HUES6 (cell line): Measurements from ENCODE around the gene WWC2.

Experiments used
- H3K27ac ChIP-seq: 2 replicates; pipeline ENCODE4 v1.7.0; 2013; ENCODE audit warnings: low read depth, mild to moderate bottlenecking, low read length, inconsistent platforms
- H3K27me3 ChIP-seq: 2 replicates; pipeline ENCODE4 v1.6.1; 2013; ENCODE audit warnings: low read length; ENCODE audit not compliant: control insufficient read depth, insufficient read depth
- H3K36me3 ChIP-seq: 2 replicates; pipeline ENCODE4 v1.6.1; 2013; ENCODE audit warnings: low read length; ENCODE audit not compliant: control insufficient read depth, insufficient read depth
- H3K4me1 ChIP-seq: 2 replicates; pipeline ENCODE4 v1.6.1; 2013; ENCODE audit warnings: low read length; ENCODE audit not compliant: control insufficient read depth, insufficient read depth
- H3K4me3 ChIP-seq: 2 replicates; pipeline ENCODE4 v1.5.1; 2013; ENCODE audit warnings: low read depth, low read length
- H3K9ac ChIP-seq: one replicate; pipeline ENCODE4 v1.6.1; 2013; ENCODE audit warnings: mild to moderate bottlenecking, low read length
- H3K9me3 ChIP-seq: 2 replicates; pipeline ENCODE4 v1.6.1; 2013; ENCODE audit warnings: low read depth, low read length; ENCODE audit not compliant: control insufficient read depth, insufficient read depth

Gene WWC2

GRCh38 chr4:183344523-183345255, 245.6 kb downstream of the WWC2 start:
- Histone ChIP-seq H3K9me3 (no peaks in the 10 kb centered on the region), H3K36me3 (no peaks in the 10 kb centered on the region), H3K27ac (no peak overlapping the region), H3K27me3 (no peaks in the 10 kb centered on the region), H3K4me1 (no peaks in the 10 kb centered on the region), H3K4me3 (no peak overlapping the region), H3K9ac (no peak overlapping the region)

DNA sequence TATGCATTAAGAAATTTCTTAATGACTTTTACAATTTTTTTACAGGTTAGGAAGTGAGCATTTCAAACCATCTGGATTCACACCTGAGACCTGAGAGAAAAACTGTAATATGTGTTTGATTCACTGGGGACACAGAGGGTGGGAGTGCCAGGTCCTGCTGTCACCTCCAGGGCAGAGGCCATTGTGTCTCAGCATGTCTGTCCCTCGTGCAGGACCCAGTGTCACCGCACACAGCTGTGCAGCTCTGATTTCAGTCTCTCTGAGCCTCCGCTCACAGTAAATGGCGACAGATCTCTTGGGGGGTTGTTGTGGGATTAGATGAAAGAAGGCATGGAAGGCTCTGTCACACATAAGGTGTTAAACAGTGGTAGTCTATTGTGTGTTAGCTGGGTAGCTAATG, 246.2 kb downstream of the WWC2 start:
- no peaks in the 10 kb centered on the region for H3K27me3 ChIP-seq
- H3K4me1 ChIP-seq, result no peaks in the 10 kb centered on the region
- H3K36me3 ChIP-seq, result no peaks in the 10 kb centered on the region
- no peaks in the 10 kb centered on the region for H3K9me3 ChIP-seq
- H3K27ac ChIP-seq, result no peak overlapping the region
- no peak overlapping the region for H3K4me3 ChIP-seq
- H3K9ac ChIP-seq, result no peak overlapping the region

DNA sequence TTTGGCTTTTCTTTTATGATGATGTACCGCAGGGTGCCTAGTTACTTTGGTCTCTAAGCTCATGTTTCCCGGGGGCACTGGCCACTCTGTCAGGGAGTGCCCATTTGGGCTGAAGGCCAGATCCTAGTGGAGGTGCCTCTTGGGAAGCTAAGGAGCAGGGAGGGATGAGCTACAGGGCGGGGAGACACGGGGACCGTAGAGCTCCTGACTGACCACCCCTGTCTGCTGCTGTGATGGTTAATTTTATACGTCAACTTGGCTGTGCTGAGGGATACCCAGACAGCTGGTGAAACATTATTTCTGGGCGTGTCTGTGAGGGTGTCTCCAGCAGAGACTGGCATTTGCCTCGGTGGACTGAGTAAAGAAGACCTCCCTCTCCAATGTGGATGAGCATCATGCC, 248.1 kb downstream of the WWC2 start:
- Histone ChIP-seq H3K27me3 (no peaks in the 10 kb centered on the region), H3K4me3 (no peak overlapping the region), H3K27ac (no peak overlapping the region), H3K9ac (no peak overlapping the region), H3K4me1 (no peaks in the 10 kb centered on the region), H3K9me3 (no peaks in the 10 kb centered on the region), H3K36me3 (no peaks in the 10 kb centered on the region)

DNA sequence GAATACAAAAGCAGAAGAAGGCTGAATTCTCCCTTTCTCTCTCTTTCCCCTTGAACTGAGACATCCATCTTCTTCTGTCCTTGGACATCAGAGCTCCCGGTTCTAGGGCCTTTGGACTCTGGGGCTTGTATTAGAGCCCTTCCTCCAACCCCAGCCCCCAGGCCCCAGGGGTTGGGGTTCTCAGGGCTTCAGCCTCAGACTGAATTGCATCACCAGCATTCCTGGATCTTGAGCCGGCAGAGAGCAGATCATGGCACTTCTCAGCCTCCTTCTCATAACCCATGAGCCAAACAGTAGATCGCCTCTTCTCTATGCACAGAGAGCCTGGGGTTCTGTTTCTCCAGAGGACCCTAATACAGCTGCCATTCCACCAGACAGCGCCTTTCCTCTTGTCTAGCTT, 248.5 kb downstream of the WWC2 start:
- Histone ChIP-seq H3K4me3 (no peak overlapping the region), H3K27me3 (no peaks in the 10 kb centered on the region), H3K9me3 (no peaks in the 10 kb centered on the region), H3K27ac (no peak overlapping the region), H3K36me3 (no peaks in the 10 kb centered on the region), H3K4me1 (no peaks in the 10 kb centered on the region), H3K9ac (no peak overlapping the region)

GRCh38 chr4:183348136-183348535, 249.1 kb downstream of the WWC2 start:
- Histone ChIP-seq H3K9me3 (no peaks in the 10 kb centered on the region), H3K27ac (no peak overlapping the region), H3K4me3 (no peak overlapping the region), H3K27me3 (no peaks in the 10 kb centered on the region), H3K9ac (no peak overlapping the region), H3K36me3 (no peaks in the 10 kb centered on the region), H3K4me1 (no peaks in the 10 kb centered on the region)

DNA sequence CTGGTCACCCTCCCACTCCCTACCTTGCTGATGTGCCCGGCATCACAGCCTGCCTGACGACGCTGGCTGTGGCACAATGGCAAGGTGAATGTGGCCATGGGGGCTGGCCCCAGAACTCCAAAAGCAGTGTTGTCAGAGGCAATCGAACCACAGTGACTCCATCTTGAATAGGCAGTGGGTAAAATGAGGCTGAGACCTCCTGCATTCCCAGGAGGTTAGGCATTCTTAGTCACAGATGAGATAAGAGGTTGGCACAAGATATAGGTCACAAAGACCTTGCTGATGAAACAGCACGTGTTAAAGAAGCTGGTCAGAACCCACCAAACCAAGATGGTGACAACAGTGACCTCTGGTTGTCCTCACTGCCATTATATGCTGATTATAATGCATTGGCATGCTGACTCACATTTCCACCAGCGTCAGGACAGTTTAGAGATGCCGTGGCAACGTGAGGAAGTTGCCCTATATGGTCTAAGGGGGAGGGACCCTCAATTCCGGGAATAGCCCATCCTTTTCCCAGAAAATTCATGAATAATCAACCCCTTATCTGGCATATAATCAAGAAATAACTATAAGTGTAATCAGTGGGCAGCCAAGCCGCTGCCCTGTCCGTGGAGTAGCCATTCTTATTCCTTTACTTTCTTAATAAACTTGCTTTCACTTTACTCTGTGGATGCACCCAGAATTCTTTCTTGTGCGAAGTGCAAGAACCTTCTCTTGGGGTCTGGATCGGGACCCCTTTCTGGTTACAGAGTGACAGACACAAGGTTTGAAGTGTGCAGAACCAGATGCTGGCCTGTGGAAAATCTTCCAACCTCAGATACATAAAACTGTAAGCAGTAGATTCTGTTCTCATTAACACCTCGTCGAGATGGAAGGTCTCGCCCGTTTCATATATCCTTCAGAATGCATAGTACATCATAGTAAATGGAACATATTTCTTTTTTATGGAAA, 249.9 kb downstream of the WWC2 start:
- H3K27ac ChIP-seq, result no peak overlapping the region
- H3K4me1 ChIP-seq, result no peaks in the 10 kb centered on the region
- H3K4me3 ChIP-seq, result no peak overlapping the region
- H3K27me3 ChIP-seq, result no peaks in the 10 kb centered on the region
- no peaks in the 10 kb centered on the region for H3K36me3 ChIP-seq
- H3K9me3 ChIP-seq, result no peaks in the 10 kb centered on the region
- no peak overlapping the region for H3K9ac ChIP-seq

DNA sequence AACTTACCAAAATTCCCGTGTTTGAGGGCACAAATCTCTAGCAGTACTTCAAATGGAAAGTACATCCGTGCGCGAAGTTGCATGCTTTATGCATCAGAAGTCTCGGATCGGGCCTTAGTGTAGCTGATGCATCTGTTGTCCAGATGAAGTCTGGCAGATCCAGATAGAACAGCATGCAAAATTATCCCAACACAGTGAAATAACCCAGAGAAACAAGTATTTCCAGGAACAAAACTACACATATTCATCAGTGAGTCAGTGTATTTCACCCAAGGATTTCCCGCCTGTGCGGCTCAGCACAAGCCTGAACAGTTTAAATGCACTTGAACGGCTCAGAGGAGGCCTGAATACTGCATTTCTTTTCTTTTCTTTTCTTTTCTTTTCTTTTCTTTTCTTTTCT, 250.6 kb downstream of the WWC2 start:
- no peak overlapping the region for H3K9ac ChIP-seq
- H3K9me3 ChIP-seq, result no peaks in the 10 kb centered on the region
- no peak overlapping the region for H3K4me3 ChIP-seq
- no peak overlapping the region for H3K27ac ChIP-seq
- H3K36me3 ChIP-seq, result no peaks in the 10 kb centered on the region
- H3K27me3 ChIP-seq, result no peaks in the 10 kb centered on the region
- no peaks in the 10 kb centered on the region for H3K4me1 ChIP-seq

DNA sequence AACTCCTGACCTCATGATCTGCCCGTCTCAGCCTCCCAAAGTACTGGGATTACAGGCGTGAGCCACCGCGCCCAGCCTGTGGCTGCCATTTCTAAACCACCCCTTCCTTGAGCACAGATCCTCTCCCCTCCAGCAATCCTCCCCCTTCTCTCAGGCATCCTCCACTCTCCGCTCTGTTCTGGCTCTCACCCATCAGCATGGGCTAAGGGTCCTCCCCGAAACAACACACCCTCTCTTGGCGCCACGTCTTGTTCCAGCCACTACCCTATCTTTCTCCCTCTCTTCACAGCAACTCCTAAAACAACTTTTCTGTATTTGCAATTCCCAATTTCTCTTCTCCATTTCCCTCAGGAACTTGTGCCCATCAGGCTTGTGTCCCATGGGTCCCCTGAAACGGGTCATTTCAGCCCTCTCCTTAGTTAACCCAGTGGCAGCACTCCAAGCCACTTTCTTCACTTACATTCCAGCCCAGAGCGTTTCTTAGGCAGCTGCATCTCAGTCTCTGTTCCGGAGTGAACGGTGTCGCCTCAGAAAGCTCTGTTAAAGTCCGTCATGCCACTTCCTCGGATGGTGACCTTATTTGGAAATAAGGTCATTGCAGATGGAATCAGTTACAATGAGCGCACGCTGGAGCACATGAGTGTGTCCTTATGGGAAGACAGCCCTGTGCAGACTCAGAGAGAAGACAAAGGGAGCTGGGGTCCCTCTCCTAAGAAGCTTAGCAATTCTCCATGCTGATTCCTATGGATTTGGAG, 251.4 kb downstream of the WWC2 start:
- Histone ChIP-seq H3K4me3 (no peak overlapping the region), H3K36me3 (no peaks in the 10 kb centered on the region), H3K27me3 (no peaks in the 10 kb centered on the region)

GRCh38 chr4:183352546-183352945, 253.5 kb downstream of the WWC2 start:
- Histone ChIP-seq H3K4me1 (no peaks in the 10 kb centered on the region), H3K36me3 (no peaks in the 10 kb centered on the region), H3K27ac (no peak overlapping the region), H3K27me3 (no peaks in the 10 kb centered on the region), H3K9ac (no peak overlapping the region), H3K9me3 (no peaks in the 10 kb centered on the region), H3K4me3 (no peak overlapping the region)

More for the DNA sequence above, 251.4 kb downstream of the WWC2 start:
- no peaks in the 10 kb centered on the region for H3K4me1 ChIP-seq
- H3K27ac ChIP-seq, result no peak overlapping the region
- H3K9me3 ChIP-seq, result no peaks in the 10 kb centered on the region
- no peak overlapping the region for H3K9ac ChIP-seq

DNA sequence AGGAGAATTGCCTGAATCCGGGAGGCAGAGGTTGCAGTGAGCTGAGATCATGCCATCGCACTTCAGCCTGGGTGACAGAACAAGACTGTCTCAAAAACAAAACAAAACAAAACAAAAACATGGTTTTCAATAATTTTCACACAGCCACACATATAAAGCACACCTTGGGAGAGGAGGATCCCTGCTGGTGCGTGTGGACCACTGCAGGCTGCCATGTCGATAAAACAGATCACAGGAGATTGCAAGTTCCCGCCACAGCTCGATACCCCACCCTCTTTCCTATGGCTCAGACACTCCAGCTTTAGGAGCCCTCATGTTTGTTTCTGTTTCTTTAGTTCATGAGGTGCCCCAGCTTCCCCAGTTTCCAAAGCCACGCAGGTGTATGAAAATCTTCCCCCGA, 254.5 kb downstream of the WWC2 start:
- no peak overlapping the region for H3K9ac ChIP-seq
- H3K27ac ChIP-seq, result no peak overlapping the region
- H3K9me3 ChIP-seq, result no peaks in the 10 kb centered on the region
- no peaks in the 10 kb centered on the region for H3K36me3 ChIP-seq
- no peaks in the 10 kb centered on the region for H3K27me3 ChIP-seq
- H3K4me1 ChIP-seq, result no peaks in the 10 kb centered on the region
- H3K4me3 ChIP-seq, result no peak overlapping the region

DNA sequence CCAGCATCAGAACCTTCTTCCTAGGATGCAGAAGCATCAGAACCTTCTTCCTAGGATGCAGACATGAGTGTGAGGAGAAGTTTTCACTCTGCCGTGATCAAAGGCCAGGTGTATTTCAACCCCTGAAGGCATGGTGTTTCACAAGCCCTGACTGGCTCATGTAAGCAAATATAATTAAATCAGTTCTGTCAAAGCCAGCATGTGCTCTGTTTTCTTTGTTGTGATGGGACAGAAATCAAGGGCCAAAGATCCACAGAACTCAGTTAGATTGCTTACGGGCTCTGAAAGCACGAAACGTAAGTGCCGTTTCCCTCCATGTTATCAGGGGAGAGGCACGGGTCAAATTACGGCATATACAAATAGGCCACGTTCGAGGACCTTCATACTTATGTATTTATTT, 255.2 kb downstream of the WWC2 start:
- Histone ChIP-seq H3K27ac (no peak overlapping the region), H3K27me3 (no peaks in the 10 kb centered on the region), H3K36me3 (no peaks in the 10 kb centered on the region), H3K9me3 (no peaks in the 10 kb centered on the region), H3K4me1 (no peaks in the 10 kb centered on the region), H3K4me3 (no peak overlapping the region), H3K9ac (no peak overlapping the region)
